Esophagus squamous epithelium (tissue), 4 donors: ENCODE measurements around the gene NOM1.

Source experiments
- POLR2A ChIP-seq, 4 donors: fragments of 450-650 bp; IDR thresholded peaks; one replicate each; pipeline ENCODE4 v1.6.1; 2017; ENCODE audit warnings: antibody characterized with exemption in 4 of 4, mild to moderate bottlenecking in 4 of 4, moderate library complexity in 3 of 4
- TF ChIP-seq, protein P1 (sequence below), 6 experiments: fragments of 450-650 bp in 4 of 6; fragments of 200-600 bp in 2 of 6; sonication (generic) in 2 of 6; IDR thresholded peaks; one replicate each; pipeline ENCODE4 v1.5.1; 2016 to 2019; ENCODE audit warnings: antibody characterized with exemption in 6 of 6, mild to moderate bottlenecking in 4 of 6, moderate library complexity in 4 of 6

- TF ChIP-seq, protein P1, sequence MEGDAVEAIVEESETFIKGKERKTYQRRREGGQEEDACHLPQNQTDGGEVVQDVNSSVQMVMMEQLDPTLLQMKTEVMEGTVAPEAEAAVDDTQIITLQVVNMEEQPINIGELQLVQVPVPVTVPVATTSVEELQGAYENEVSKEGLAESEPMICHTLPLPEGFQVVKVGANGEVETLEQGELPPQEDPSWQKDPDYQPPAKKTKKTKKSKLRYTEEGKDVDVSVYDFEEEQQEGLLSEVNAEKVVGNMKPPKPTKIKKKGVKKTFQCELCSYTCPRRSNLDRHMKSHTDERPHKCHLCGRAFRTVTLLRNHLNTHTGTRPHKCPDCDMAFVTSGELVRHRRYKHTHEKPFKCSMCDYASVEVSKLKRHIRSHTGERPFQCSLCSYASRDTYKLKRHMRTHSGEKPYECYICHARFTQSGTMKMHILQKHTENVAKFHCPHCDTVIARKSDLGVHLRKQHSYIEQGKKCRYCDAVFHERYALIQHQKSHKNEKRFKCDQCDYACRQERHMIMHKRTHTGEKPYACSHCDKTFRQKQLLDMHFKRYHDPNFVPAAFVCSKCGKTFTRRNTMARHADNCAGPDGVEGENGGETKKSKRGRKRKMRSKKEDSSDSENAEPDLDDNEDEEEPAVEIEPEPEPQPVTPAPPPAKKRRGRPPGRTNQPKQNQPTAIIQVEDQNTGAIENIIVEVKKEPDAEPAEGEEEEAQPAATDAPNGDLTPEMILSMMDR (IDR thresholded peaks at IDR 0.05): no peak
- TF ChIP-seq POLR2A (IDR thresholded peaks at IDR 0.05): no peak
These were observed 59.8 kb downstream of the NOM1 start for GRCh38 chr7:157009170-157009777.
